Adrenal gland (tissue), 5 donors: ENCODE results near the gene HSBP1.

Source experiments
- POLR2A ChIP-seq, 2 donors: fragments of 450-650 bp; IDR thresholded peaks; one replicate each; pipeline ENCODE4 v1.6.1; 2017; ENCODE audit warnings: antibody characterized with exemption in 2 of 2, mild to moderate bottlenecking in 2 of 2, moderate library complexity in 1 of 2
- TF ChIP-seq, protein P1 (sequence below), 6 experiments: fragments of 450-650 bp in 4 of 6; fragments of 200-600 bp in 2 of 6; sonication (generic) in 1 of 6; IDR thresholded peaks; 1 replicate in 5 of 6; 2 replicates in 1 of 6; pipeline versions ENCODE4 v1.5.1 to v1.8.0; 2016 to 2021; ENCODE audit warnings: antibody characterized with exemption in 6 of 6, mild to moderate bottlenecking in 2 of 6, moderate library complexity in 1 of 6
- donor health status: DM: no; HTN: no; CAD: no.

- TF ChIP-seq, protein P1, sequence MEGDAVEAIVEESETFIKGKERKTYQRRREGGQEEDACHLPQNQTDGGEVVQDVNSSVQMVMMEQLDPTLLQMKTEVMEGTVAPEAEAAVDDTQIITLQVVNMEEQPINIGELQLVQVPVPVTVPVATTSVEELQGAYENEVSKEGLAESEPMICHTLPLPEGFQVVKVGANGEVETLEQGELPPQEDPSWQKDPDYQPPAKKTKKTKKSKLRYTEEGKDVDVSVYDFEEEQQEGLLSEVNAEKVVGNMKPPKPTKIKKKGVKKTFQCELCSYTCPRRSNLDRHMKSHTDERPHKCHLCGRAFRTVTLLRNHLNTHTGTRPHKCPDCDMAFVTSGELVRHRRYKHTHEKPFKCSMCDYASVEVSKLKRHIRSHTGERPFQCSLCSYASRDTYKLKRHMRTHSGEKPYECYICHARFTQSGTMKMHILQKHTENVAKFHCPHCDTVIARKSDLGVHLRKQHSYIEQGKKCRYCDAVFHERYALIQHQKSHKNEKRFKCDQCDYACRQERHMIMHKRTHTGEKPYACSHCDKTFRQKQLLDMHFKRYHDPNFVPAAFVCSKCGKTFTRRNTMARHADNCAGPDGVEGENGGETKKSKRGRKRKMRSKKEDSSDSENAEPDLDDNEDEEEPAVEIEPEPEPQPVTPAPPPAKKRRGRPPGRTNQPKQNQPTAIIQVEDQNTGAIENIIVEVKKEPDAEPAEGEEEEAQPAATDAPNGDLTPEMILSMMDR (IDR thresholded peaks at IDR 0.05) = no peak
- TF ChIP-seq POLR2A (IDR thresholded peaks at IDR 0.05) = no peak
These were observed 22.3 kb upstream of the HSBP1 start for GRCh38 chr16:83785455-83785854.
